ENCODE data around the gene ECSCR. TPM values are rescaled to one million over a fixed set of nuclear protein-coding genes. Genes with fewer than 3 reads are reported as not detected.
"Not testable (repeated sequence)": the region's sequence is repeated elsewhere in the genome, so short reads cannot be mapped to it uniquely, and the experiment has no call there.

ECSCR gene
- total RNA-seq, 2 donors from 2014 or later: 30.1 to 35.4 TPM

DNA sequence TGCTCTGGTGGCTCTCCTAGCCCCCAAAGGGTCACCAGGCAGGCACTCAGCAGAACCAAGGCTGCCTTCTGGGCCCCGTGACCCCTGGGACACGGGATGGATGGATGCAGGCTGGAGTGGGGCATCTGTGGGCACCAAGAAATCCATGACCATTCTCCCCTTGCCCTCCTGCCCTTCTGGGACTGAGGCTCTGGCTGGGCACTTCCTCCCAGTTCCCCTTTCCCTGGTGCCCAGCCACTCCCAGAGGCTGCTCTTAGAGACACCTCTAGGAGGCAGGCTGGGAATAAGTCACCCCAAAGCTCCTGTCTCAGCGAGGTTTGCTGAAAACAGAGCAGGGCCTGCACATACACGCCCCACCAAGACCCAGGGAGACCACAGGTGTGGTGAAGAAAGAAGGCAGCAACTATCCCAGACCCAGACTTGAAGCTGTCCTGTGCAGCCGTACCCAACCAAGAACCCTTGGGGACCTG is 19.1 kb upstream of the ECSCR start:
- H3K27me3 ChIP-seq: no peaks in the 10 kb centered on the region
- DNase-seq (ENCODE audit: low spot score): no peak
- peak overlapping the region; percentile 53 to 60 for H3K4me3 ChIP-seq
- H3K4me1 ChIP-seq: peaks cover 0 to 69% of the 10 kb centered on the region in 2 donors
- peaks cover 36% of the 10 kb centered on the region for H3K36me3 ChIP-seq
- TF ChIP-seq, protein P1, sequence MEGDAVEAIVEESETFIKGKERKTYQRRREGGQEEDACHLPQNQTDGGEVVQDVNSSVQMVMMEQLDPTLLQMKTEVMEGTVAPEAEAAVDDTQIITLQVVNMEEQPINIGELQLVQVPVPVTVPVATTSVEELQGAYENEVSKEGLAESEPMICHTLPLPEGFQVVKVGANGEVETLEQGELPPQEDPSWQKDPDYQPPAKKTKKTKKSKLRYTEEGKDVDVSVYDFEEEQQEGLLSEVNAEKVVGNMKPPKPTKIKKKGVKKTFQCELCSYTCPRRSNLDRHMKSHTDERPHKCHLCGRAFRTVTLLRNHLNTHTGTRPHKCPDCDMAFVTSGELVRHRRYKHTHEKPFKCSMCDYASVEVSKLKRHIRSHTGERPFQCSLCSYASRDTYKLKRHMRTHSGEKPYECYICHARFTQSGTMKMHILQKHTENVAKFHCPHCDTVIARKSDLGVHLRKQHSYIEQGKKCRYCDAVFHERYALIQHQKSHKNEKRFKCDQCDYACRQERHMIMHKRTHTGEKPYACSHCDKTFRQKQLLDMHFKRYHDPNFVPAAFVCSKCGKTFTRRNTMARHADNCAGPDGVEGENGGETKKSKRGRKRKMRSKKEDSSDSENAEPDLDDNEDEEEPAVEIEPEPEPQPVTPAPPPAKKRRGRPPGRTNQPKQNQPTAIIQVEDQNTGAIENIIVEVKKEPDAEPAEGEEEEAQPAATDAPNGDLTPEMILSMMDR (IDR thresholded peaks at IDR 0.05): peak in 1 of 2 donors; percentile 49
- H3K9me3 ChIP-seq: no peaks in the 10 kb centered on the region
- H3K27ac ChIP-seq: peak overlapping the region; percentile 92 to 100

DNA sequence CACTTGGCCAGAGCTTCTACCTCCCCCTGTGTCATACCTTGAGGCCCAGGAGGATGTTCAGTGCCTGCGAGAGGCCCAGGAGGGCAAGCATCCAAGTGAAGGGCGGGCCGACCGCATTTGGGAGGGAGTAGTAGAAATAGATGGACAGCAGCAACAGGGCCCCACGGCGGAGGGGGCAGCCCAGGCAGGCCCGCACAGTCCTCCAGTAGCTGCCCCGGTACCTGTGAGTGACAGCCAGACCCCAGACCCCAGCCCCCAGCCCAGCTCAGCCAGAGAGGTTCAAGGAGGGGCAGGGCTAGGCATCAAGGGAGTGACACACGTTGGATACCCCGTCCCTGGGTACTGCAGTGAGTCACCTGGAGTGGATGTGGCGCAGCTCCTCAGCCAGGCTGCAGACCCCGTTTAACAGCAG is 18.6 kb upstream of the ECSCR start:
- Histone ChIP-seq H3K4me3 (peak overlapping the region; percentile 53 to 60), H3K36me3 (peaks cover 40% of the 10 kb centered on the region), H3K9me3 (no peaks in the 10 kb centered on the region), H3K27me3 (no peaks in the 10 kb centered on the region), H3K4me1 (peaks cover 0 to 69% of the 10 kb centered on the region in 2 donors), H3K27ac (peak overlapping the region; percentile 92 to 100)
- TF ChIP-seq, protein P1 (IDR thresholded peaks at IDR 0.05): no peak
- DNase-seq (ENCODE audit: low spot score): no peak

GRCh38 chr5:139479729-139480128 is 17.2 kb upstream of the ECSCR start:
- H3K4me1 ChIP-seq: peaks cover 0 to 73% of the 10 kb centered on the region in 2 donors
- H3K27ac ChIP-seq: peak overlapping the region in 1 of 2 donors; percentile 100
- H3K27me3 ChIP-seq; DNase-seq (ENCODE audit: low spot score); H3K4me3 ChIP-seq; H3K9me3 ChIP-seq: not testable (repeated sequence)
- H3K36me3 ChIP-seq: peaks cover 52% of the 10 kb centered on the region

- H3K4me3 ChIP-seq; H3K27me3 ChIP-seq; DNase-seq (ENCODE audit: low spot score); H3K9me3 ChIP-seq: not testable (repeated sequence)
- Histone ChIP-seq H3K36me3 (peaks cover 52% of the 10 kb centered on the region), H3K4me1 (peaks cover 0 to 75% of the 10 kb centered on the region in 2 donors), H3K27ac (peak overlapping the region; percentile 59 to 100)
Observed at GRCh38 chr5:139478657-139479423, 16.3 kb upstream of the ECSCR start.

GRCh38 chr5:139475865-139476617 is 13.5 kb upstream of the ECSCR start:
- no peak for DNase-seq (ENCODE audit: low spot score)
- peaks cover 0 to 67% of the 10 kb centered on the region in 2 donors for H3K4me1 ChIP-seq
- no peaks in the 10 kb centered on the region for H3K27me3 ChIP-seq
- H3K27ac ChIP-seq: no peak overlapping the region
- TF ChIP-seq, protein P1 (IDR thresholded peaks at IDR 0.05): no peak
- H3K4me3 ChIP-seq: no peak overlapping the region
- no peaks in the 10 kb centered on the region for H3K9me3 ChIP-seq
- H3K36me3 ChIP-seq: peaks cover 52% of the 10 kb centered on the region

DNA sequence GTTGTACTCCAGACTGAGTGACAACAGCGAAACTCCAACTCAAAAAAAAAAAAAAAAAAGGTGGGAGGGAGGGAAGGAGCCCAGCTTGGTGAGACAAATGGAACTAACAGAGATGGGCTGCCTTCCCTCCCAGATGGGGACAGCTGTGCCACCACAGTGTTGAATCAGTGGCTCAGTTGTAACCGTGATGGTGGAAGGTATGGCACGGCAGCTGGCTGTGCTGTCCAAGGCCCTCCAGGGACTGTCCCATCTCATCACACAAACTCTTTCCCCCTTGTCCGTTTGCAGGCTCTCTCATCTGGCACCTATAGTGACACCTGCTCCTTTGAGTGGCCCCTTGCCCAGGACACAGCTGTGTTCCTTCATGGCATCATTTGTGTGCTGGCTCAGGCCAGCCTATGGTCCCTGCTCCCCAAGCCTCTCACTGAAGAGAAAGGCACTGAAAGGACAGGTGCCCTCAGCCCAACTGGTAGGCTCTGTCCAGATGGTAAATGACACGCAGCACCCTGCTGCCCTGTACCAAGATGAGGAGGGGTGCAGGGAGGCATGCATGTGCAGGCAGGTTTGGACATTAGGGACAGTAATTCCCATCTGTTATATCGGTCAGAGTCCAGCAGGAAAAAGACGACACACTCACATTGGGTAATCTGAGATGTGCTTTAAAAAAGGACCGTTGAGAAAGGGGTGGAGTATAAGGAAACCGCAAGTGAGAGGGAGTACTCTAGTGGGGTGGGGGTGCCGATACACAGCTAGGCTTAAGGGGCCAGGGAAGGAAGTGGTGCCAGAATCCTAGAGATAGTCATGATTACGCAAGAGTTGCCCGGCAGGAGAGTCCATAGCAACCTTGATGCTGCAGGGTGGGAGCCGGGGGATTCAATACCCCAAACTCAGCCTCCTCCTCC is 12.6 kb upstream of the ECSCR start:
- Histone ChIP-seq H3K27ac (peak overlapping the region in 1 of 2 donors; percentile 13), H3K4me1 (peaks cover 0 to 58% of the 10 kb centered on the region in 2 donors), H3K4me3 (no peak overlapping the region), H3K36me3 (peaks cover 44% of the 10 kb centered on the region), H3K27me3 (no peaks in the 10 kb centered on the region), H3K9me3 (no peaks in the 10 kb centered on the region)
- no peak for DNase-seq (ENCODE audit: low spot score)
- TF ChIP-seq, protein P1 (IDR thresholded peaks at IDR 0.05): no peak
